ENCODE results near the gene IPO7. TPM values are rescaled to one million over a fixed set of nuclear protein-coding genes. Genes with fewer than 3 reads are reported as not detected.

The IPO7 gene
- total RNA-seq, 1 donor from 2014 or later, result 126 TPM

- Histone ChIP-seq H3K27ac (no peak overlapping the region), H3K27me3 (ENCODE audit: low read depth) (no peaks in the 10 kb centered on the region), H3K4me1 (no peaks in the 10 kb centered on the region), H3K4me3 (no peak overlapping the region), H3K9me3 (no peaks in the 10 kb centered on the region), H3K36me3 (peaks cover 81% of the 10 kb centered on the region)
- intact Hi-C loops (cut with DNase I), result no loop called here
- no peak for DNase-seq
- TF ChIP-seq CTCF (IDR thresholded peaks at IDR 0.05), result no peak
- ATAC-seq, result no peak
Measured at GRCh38 chr11:9489080-9489765, 104.8 kb downstream of the IPO7 start.

GRCh38 chr11:9490376-9490775 lies 105.9 kb downstream of the IPO7 start:
- no peak for TF ChIP-seq CTCF (IDR thresholded peaks at IDR 0.05)
- no peak overlapping the region for H3K27ac ChIP-seq
- peaks cover 84% of the 10 kb centered on the region for H3K36me3 ChIP-seq
- intact Hi-C loops (cut with DNase I), result no loop called here
- ATAC-seq (no peak), DNase-seq (no peak)
- H3K4me1 ChIP-seq, result no peaks in the 10 kb centered on the region
- H3K9me3 ChIP-seq, result no peaks in the 10 kb centered on the region
- no peaks in the 10 kb centered on the region for H3K27me3 ChIP-seq (ENCODE audit: low read depth)
- H3K4me3 ChIP-seq, result no peak overlapping the region

- ATAC-seq (no peak), DNase-seq (no peak)
- Histone ChIP-seq H3K9me3 (no peaks in the 10 kb centered on the region), H3K27ac (no peak overlapping the region), H3K4me3 (no peak overlapping the region), H3K4me1 (no peaks in the 10 kb centered on the region), H3K36me3 (peaks cover 91% of the 10 kb centered on the region), H3K27me3 (ENCODE audit: low read depth) (no peaks in the 10 kb centered on the region)
- intact Hi-C loops (cut with DNase I), result no loop called here
- TF ChIP-seq CTCF (IDR thresholded peaks at IDR 0.05), result no peak
Measured at GRCh38 chr11:9493492-9493891, 109.0 kb downstream of the IPO7 start.

GRCh38 chr11:9494316-9494715 lies 109.9 kb downstream of the IPO7 start:
- ATAC-seq (no peak), DNase-seq (no peak)
- Histone ChIP-seq H3K27me3 (ENCODE audit: low read depth) (no peaks in the 10 kb centered on the region), H3K4me3 (no peak overlapping the region), H3K36me3 (peaks cover 91% of the 10 kb centered on the region), H3K27ac (no peak overlapping the region), H3K4me1 (no peaks in the 10 kb centered on the region), H3K9me3 (no peaks in the 10 kb centered on the region)
- intact Hi-C loops (cut with DNase I), result no loop called here
- no peak for TF ChIP-seq CTCF (IDR thresholded peaks at IDR 0.05)

GRCh38 chr11:9495803-9496514 lies 111.5 kb downstream of the IPO7 start:
- Histone ChIP-seq H3K27ac (no peak overlapping the region), H3K4me1 (no peaks in the 10 kb centered on the region), H3K4me3 (no peak overlapping the region), H3K9me3 (no peaks in the 10 kb centered on the region), H3K36me3 (peaks cover 93% of the 10 kb centered on the region), H3K27me3 (ENCODE audit: low read depth) (no peaks in the 10 kb centered on the region)
- ATAC-seq, result no peak
- intact Hi-C loops (cut with DNase I), result no loop called here
- TF ChIP-seq CTCF (IDR thresholded peaks at IDR 0.05), result no peak
- DNase-seq, result no peak

Other genes with a start within 250 kb of the IPO7 start
- 97.5 TPM for gene DENND5A, start 119.3 kb upstream of the IPO7 start, total RNA-seq
- gene TMEM41B, start 70.1 kb upstream of the IPO7 start, total RNA-seq, result 58.1 TPM
- 34.0 TPM for gene ZNF143, start 76.4 kb downstream of the IPO7 start, total RNA-seq
- gene WEE1, start 189.0 kb downstream of the IPO7 start, total RNA-seq, result 12.4 TPM

Data from lower lobe of right lung (tissue), 2 donors.